HepG2 (cell line): ENCODE results near the gene FCN1. TPM values are rescaled to one million over a fixed set of nuclear protein-coding genes. Genes with fewer than 3 reads are reported as not detected.

Source experiments
- ATAC-seq: fragments of 200-7000 bp; cut with Tn5 transposase; 3 replicates; pipeline ENCODE4 v1.9.1; 2020; ENCODE audit warnings: mild to moderate bottlenecking, moderate library complexity
- BruUV-seq: library from RNA; stranded (reverse); fragments of 400-500 nt; replicated peaks from 2 replicates; lab custom pipeline; 2021; lab: Mats Ljungman, UMichigan
- CTCF ChIA-PET: fragments of 300-600 bp; formaldehyde crosslinking; extraction: SDS; loops from one replicate; lab custom pipeline; 2021; ENCODE audit warnings: low total read pairs, inconsistent platforms, low intra/inter-chr PET ratio; lab: Yijun Ruan, JAX
- POLR2A ChIA-PET: fragments of 350-600 bp; sonication (Branson Sonifier 250); formaldehyde crosslinking; loops from one replicate; lab custom pipeline; 2020; ENCODE audit warnings: antibody characterized with exemption, inconsistent platforms; lab: Yijun Ruan, JAX
- DNase-seq: peaks from one replicate; pipeline ENCODE4 v3.0.0-alpha.2; 2015; ENCODE audit warnings: low spot score
- FAIRE-seq: peaks from 3 replicates; lab custom pipeline; 2011; peaks lifted over from hg19 to GRCh38; lab: Jason Lieb, UNC
- H2AFZ ChIP-seq: one replicate; pipeline ENCODE4 v1.6.1; 2011; ENCODE audit warnings: low read length, inconsistent platforms
- H3K27ac ChIP-seq: fragments of 300-600 bp; 3 replicates; pipeline ENCODE4 v1.8.0; 2011; ENCODE audit warnings: mixed run types, mild to moderate bottlenecking, mixed read lengths, low read length, inconsistent platforms; ENCODE audit not compliant: insufficient read depth; ENCODE audit errors: extremely low read length
- H3K27me3 ChIP-seq, 2 experiments: fragments of 200-600 bp in 1 of 2; 2 replicates in 1 of 2; 3 replicates in 1 of 2; pipeline versions ENCODE4 v1.6.0 to v1.8.0; 2011; ENCODE audit warnings: low read length in 2 of 2, mild to moderate bottlenecking in 2 of 2, moderate library complexity in 2 of 2, inconsistent platforms in 1 of 2; ENCODE audit not compliant: insufficient read depth in 2 of 2, control insufficient read depth in 1 of 2
- H3K36me3 ChIP-seq, 2 experiments: fragments of 200-600 bp in 1 of 2; replicated peaks in 1 of 2; 2 replicates in 1 of 2; 3 replicates in 1 of 2; pipeline versions ENCODE4 v1.5.1 to v1.8.0; 2011; ENCODE audit warnings: low read length in 2 of 2, inconsistent platforms in 1 of 2; ENCODE audit not compliant: insufficient read depth in 2 of 2, control insufficient read depth in 1 of 2
- H3K4me1 ChIP-seq: 2 replicates; pipeline ENCODE4 v1.5.1; 2012; ENCODE audit warnings: low read length, inconsistent platforms; ENCODE audit not compliant: insufficient read depth
- H3K4me2 ChIP-seq: 2 replicates; pipeline ENCODE4 v1.6.0; 2011; ENCODE audit warnings: low read depth, low read length, inconsistent platforms
- H3K4me3 ChIP-seq, 3 experiments: fragments of 200-600 bp in 1 of 3; sonication (generic), shearing (Covaris generic) in 1 of 3; replicated peaks in 1 of 3; 2 replicates each; pipeline ENCODE4 v1.5.1; 2011 to 2016; ENCODE audit warnings: low read length in 3 of 3, inconsistent platforms in 2 of 3, low read depth in 2 of 3, mild to moderate bottlenecking in 2 of 3, control low read depth in 1 of 3, mixed read lengths in 1 of 3; ENCODE audit not compliant: insufficient read depth in 1 of 3
- H3K79me2 ChIP-seq: one replicate; pipeline ENCODE4 v1.6.1; 2011; ENCODE audit warnings: low read length, inconsistent platforms; ENCODE audit not compliant: insufficient read depth
- H3K9ac ChIP-seq: 2 replicates; pipeline ENCODE4 v1.6.0; 2011; ENCODE audit warnings: mild to moderate bottlenecking, low read depth, low read length, inconsistent platforms; ENCODE audit not compliant: insufficient read depth
- H3K9me3 ChIP-seq: 2 replicates; pipeline ENCODE4 v1.5.1; 2012; ENCODE audit warnings: mild to moderate bottlenecking, low read length
- H4K20me1 ChIP-seq: 2 replicates; pipeline ENCODE4 v1.6.0; 2011; ENCODE audit warnings: inconsistent platforms, mild to moderate bottlenecking, low read length, moderate library complexity; ENCODE audit not compliant: insufficient read depth
- AHDC1 ChIP-seq: sonication (generic); formaldehyde crosslinking; IDR thresholded peaks from 2 replicates; pipeline ENCODE4 v1.5.1; 2020; ENCODE audit warnings: mild to moderate bottlenecking, missing genetic modification reagents, borderline replicate concordance
- GPN1 ChIP-seq: sonication (generic); formaldehyde crosslinking; IDR thresholded peaks from 2 replicates; pipeline ENCODE4 v1.5.1; 2020; ENCODE audit warnings: missing genetic modification reagents, borderline replicate concordance
- NFAT5 ChIP-seq: sonication (generic); formaldehyde crosslinking; IDR thresholded peaks from 2 replicates; pipeline ENCODE4 v1.4.0; 2020; ENCODE audit warnings: missing genetic modification reagents
- RFX3 ChIP-seq: IDR thresholded peaks from 2 replicates; pipeline ENCODE4 v1.6.1; 2016; ENCODE audit warnings: missing biosample characterization, missing genetic modification reagents
- TOE1 ChIP-seq: sonication (generic); formaldehyde crosslinking; IDR thresholded peaks from 2 replicates; pipeline ENCODE4 v1.4.0; 2020; ENCODE audit warnings: mild to moderate bottlenecking, missing genetic modification reagents
- TRAFD1 ChIP-seq: sonication (generic); formaldehyde crosslinking; IDR thresholded peaks from 2 replicates; pipeline ENCODE4 v1.5.1; 2020; ENCODE audit warnings: missing genetic modification reagents, mild to moderate bottlenecking, borderline replicate concordance
- YY1 ChIP-seq: IDR thresholded peaks from 2 replicates; pipeline ENCODE4 v1.6.1; 2011; ENCODE audit warnings: low read length, low read depth, moderate library complexity, mild to moderate bottlenecking; ENCODE audit not compliant: insufficient read depth, insufficient replicate concordance
- ZNF331 ChIP-seq: sonication (generic); formaldehyde crosslinking; IDR thresholded peaks from 2 replicates; pipeline ENCODE4 v1.4.0; 2020; ENCODE audit warnings: missing genetic modification reagents
- ZNF7 ChIP-seq: IDR thresholded peaks from 2 replicates; pipeline ENCODE4 v1.6.1; 2016; ENCODE audit warnings: missing biosample characterization, missing genetic modification reagents
- WGBS: methylation state at CpG from one replicate; pipeline ENCODE4 v1.1.6; 2017; ENCODE audit warnings: low lambda C conversion rate; 5-methylcytosine and 5-hydroxymethylcytosine counted together
- in situ Hi-C: cut with HindIII; loops from 2 replicates; pipeline ENCODE4 v1.10.0; 2017; ENCODE audit warnings: low pct_unique_long_range_greater_than_20kb; ENCODE audit not compliant: extremely low pct_ligation_motif_present
- intact Hi-C: fragments of 100-400 bp; cut with micrococcal nuclease; formaldehyde crosslinking; loops from one replicate; pipeline ENCODE4 v1.10.0; 2022; ENCODE audit not compliant: unreplicated experiment
- polyA plus RNA-seq, 8 experiments: library from polyadenylated mRNA; depleted of rRNA in 3 of 8; stranded (reverse) in 7 of 8; unstranded in 1 of 8; fragments of >200 nt; fragmentation: Illumina TruSeq in 4 of 8; extraction: Trizol in 4 of 8; gene quantifications; 2 replicates each; pipeline versions ENCODE4 v1.2.1 to v1.2.3, GENCODE V29; 2011 to 2016; ENCODE audit warnings: low read depth in 4 of 8, missing spikeins in 1 of 8, mixed read lengths in 1 of 8; ENCODE audit not compliant: insufficient read depth in 1 of 8
- total RNA-seq, 5 experiments: library from RNA; depleted of rRNA; stranded (reverse); fragments of >200 nt; fragmentation: Illumina TruSeq; extraction: Trizol; gene quantifications; 2 replicates each; pipeline ENCODE4 v1.2.3, GENCODE V29; 2016; ENCODE audit warnings: low read depth in 1 of 5

FCN1 gene
- total and polyA plus RNA-seq, 2 of the 13 experiments (the other 11 are each of a cell fraction or from before 2014, with no cell fraction given) = not detected

- H3K4me1 ChIP-seq = no peaks in the 10 kb centered on the region
- FAIRE-seq (no peak), ATAC-seq (no peak)
- peaks cover 0 to 42% of the 10 kb centered on the region in 2 experiments; a peak in 3 of 5 replicates for H3K27me3 ChIP-seq
- TF ChIP-seq ZNF331 (CRISPR knock-in tag) (no peak), TOE1 (no peak), TRAFD1 (no peak), ZNF7 (no peak), RFX3 (no peak), NFAT5 (CRISPR knock-in tag) (no peak), GPN1 (CRISPR knock-in tag) (no peak), YY1 (no peak), AHDC1 (CRISPR knock-in tag) (no peak)
- TF ChIP-seq, all 625 proteins: peak for 0
- intact Hi-C loops = no loop called here
- Histone ChIP-seq H3K79me2 (no peaks in the 10 kb centered on the region), H3K4me2 (no peak overlapping the region), H2AFZ (no peak overlapping the region), H3K9ac (no peak overlapping the region), H4K20me1 (no peaks in the 10 kb centered on the region; the same call in 1 of the 2 replicates), H3K9me3 (no peaks in the 10 kb centered on the region), H3K27ac (no peak overlapping the region), H3K36me3 (no peaks in the 10 kb centered on the region), H3K4me3 (no peak overlapping the region)
- in situ Hi-C loops = no loop called here
- POLR2A ChIA-PET = no interaction called here
- no peak for DNase-seq
- CTCF ChIA-PET = no interaction called here
- BruUV-seq = no TSS peak
- WGBS = 6% methylated on average over 10 of the region's 11 CpGs
Measured at GRCh38 chr9:134858051-134858841, 59.5 kb downstream of the FCN1 start.
